ENCODE data around the gene MRPS14. TPM values are rescaled to one million over a fixed set of nuclear protein-coding genes. Genes with fewer than 3 reads are reported as not detected.

Gene MRPS14
- 17.7 and 24.3 TPM in 2 replicates for total RNA-seq

DNA sequence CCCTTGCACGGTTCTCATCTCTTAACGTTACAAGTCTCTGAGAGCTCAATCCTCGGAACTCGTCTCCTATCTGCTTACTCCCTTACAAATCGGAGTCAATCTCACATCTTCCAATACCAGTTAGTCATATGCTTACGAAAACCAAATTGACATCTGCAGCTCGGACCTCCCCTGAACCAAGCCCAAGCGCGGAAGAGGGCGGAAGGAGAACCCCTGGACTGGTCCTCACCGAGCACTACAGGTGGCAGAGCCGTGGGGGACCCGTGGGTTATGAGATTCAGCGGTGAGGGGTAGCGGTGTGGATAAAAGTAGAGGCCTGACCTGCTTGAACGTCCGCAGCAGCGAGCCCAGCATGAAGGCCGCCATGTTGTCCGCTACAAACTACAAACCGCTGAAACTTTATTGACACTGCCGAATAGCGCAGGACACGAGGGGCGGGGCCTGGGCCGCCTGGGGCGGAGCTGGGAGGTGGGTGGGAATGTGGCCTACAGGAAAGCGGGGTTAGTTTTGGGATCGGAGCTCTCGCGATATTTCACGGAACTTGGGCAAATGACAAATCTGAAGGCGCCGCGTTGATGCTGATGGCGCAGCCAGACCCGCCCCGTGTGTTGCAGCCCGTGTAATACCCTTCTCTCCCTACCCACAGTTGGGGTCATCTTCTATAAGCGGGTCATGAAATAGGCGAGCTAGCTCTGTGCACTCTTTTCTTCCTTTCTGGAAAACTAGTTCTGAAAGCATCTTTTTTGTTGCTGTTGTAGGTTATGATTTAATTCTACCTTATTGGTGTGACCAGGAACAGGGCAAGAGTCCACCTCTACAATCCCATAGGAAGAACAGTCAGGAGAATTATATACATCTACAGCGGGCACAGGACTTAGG is at the start of gene MRPS14:
TSS of gene MRPS14 (minus strand) at position 383 of the 879 bp plus-strand sequence. CDS start at position 366, 17 bp downstream.

DNA sequence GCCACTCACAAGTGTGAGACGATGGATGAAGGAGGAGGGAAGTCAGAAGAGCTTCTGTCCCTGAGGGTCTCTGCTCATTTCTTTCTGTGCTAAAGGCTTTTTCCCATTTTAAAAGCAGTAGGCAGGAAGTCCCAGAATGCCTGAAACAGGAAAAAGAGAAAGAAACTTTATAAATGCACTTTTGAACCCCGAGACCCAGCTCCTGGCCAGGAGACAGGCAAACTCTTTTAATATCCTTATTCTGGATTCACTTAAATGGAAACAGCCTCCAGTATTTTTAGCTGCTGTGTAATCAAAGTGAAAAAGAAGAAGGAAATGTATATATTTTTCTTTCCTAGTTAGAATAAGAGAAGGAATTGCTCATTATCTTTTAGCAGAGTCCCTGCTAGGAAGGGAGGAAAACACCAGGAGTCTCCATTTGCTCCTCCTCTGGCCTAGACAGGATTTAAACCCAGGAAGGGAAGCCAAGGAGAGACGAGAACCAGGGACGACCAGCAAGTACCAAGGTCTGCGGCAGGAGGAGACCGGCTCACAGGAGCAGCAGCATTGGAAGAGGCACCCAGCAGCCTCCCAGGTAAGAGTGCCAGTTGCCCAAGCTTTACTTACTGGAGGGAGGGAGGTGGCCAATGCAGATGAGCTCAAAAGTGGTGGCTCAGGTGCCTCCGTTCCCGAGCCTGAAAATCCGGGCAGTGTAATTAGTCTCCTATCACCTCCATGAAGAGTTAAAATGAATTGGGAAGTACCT is 44.3 kb upstream of the MRPS14 start, which contains the start of gene TNN:
TSS of gene TNN (plus strand) at position 472 of the 745 bp plus-strand sequence. CDS start 9,586 bp downstream, outside the sequence.

DNA sequence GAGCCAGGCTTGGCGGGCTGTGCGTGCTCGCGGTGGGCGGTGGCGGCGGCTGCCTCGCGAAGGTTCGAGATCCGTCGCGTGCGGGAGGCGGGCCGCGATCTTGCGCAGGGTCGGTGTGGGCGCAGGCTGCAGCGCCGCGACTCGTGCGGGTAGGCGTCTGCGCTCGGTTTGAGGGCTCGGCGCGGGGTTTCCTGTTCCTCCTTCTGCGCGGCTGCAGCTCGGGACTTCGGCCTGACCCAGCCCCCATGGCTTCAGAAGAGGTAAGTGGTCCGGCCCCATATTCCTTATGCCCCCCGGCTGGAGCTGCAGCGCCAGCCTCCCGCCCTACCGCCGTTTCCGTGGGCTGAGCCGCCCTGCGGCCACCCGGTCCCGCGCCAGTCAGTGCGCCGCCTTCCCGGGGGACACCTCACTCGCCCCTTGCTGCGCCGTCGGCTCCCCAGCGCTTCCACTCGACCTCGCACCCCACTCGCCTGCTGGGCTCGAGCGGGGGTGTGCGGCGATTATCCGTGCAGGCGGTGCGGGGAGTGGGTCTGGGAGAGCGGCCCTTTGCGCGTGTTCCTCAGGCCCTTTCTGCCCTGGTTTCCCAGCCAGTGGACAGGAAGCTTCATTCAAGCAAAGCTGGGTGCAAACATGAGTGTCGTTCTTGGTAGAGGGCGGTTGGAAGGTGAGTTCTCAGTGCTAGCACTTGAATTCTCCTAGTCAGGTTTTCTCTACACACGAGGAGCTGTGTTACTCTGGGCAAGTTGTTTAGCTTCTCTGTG is 23.1 kb downstream of the MRPS14 start, which contains the start of gene CACYBP:
TSS of gene CACYBP (plus strand) at position 12 of the 761 bp plus-strand sequence. CDS start at position 246, 234 bp downstream.

Other genes starting within 250 kb of the MRPS14 start
- gene CACYBP, start 23.5 kb downstream of the MRPS14 start, total RNA-seq = 301 and 310 TPM in 2 replicates
- gene TNN, start 44.4 kb upstream of the MRPS14 start, total RNA-seq = not detected in 2 replicates
- gene KIAA0040, start 169.4 kb upstream of the MRPS14 start, total RNA-seq = 6.8 and 13.2 TPM in 2 replicates

Measured in nasal cavity respiratory epithelium epithelial cell of viscerocranial mucosa (primary cell).